Epithelial cell of prostate (primary cell): ENCODE data around the gene SYCN.
A peak's percentile ranks its signal among the peaks of the same experiment; 100 is the strongest.

Source experiments
- DNase-seq: peaks from one replicate; pipeline ENCODE4 v3.0.0-alpha.2; 2011; ENCODE audit warnings: low read depth, low spot score
- H3K27ac ChIP-seq: fragments of 450-650 bp; 2 replicates; pipeline ENCODE4 v1.5.1; 2017; ENCODE audit warnings: mild to moderate bottlenecking

The SYCN gene

GRCh38 chr19:39196860-39197562 lies 7.1 kb downstream of the SYCN start, which contains the start of gene NCCRP1:
Gene NCCRP1 (plus strand): TSS chr19:39196964. CDS start chr19:39196983, 19 bp downstream.
- peak within 1 kb of the TSS; percentile 55 for H3K27ac ChIP-seq
- no peak for DNase-seq

- peak overlapping the region; percentile 55 for H3K27ac ChIP-seq
- no peak for DNase-seq
Measured at GRCh38 chr19:39196320-39196719, 7.7 kb downstream of the SYCN start.

- peak overlapping the region; percentile 55 for H3K27ac ChIP-seq
- DNase-seq: no peak
Measured at GRCh38 chr19:39195755-39196154, 8.3 kb downstream of the SYCN start.

GRCh38 chr19:39194832-39195542 lies 9.1 kb downstream of the SYCN start:
- no peak for DNase-seq

GRCh38 chr19:39193803-39194202 lies 10.3 kb downstream of the SYCN start:
- DNase-seq: no peak
- no peak overlapping the region for H3K27ac ChIP-seq

More at GRCh38 chr19:39194832-39195542, 9.1 kb downstream of the SYCN start:
- H3K27ac ChIP-seq: peak overlapping the region; percentile 55

- H3K27ac ChIP-seq: no peak overlapping the region
- DNase-seq: no peak
Measured at GRCh38 chr19:39192846-39193245, 11.2 kb downstream of the SYCN start.

GRCh38 chr19:39190768-39191167 lies 13.3 kb downstream of the SYCN start:
- DNase-seq: no peak
- H3K27ac ChIP-seq: no peak overlapping the region

- no peak overlapping the region for H3K27ac ChIP-seq
- no peak for DNase-seq
Measured at GRCh38 chr19:39188960-39189359, 15.1 kb downstream of the SYCN start.

- DNase-seq: no peak
- H3K27ac ChIP-seq: no peak overlapping the region
Measured at GRCh38 chr19:39187552-39187943, 16.5 kb downstream of the SYCN start.

GRCh38 chr19:39186391-39186790 lies 17.7 kb downstream of the SYCN start:
- no peak overlapping the region for H3K27ac ChIP-seq
- DNase-seq: no peak

- no peak overlapping the region for H3K27ac ChIP-seq
- DNase-seq: no peak
Measured at GRCh38 chr19:39183104-39183503, 21.0 kb downstream of the SYCN start.

- H3K27ac ChIP-seq: no peak overlapping the region
- no peak for DNase-seq
Measured at GRCh38 chr19:39182174-39182505, 21.9 kb downstream of the SYCN start.

- H3K27ac ChIP-seq: no peak overlapping the region
- DNase-seq: no peak
Measured at GRCh38 chr19:39181500-39182173, 22.4 kb downstream of the SYCN start.

- DNase-seq: no peak
- H3K27ac ChIP-seq: no peak overlapping the region
Measured at GRCh38 chr19:39180749-39181148, 23.3 kb downstream of the SYCN start.

- H3K27ac ChIP-seq: no peak overlapping the region
- DNase-seq: no peak
Measured at GRCh38 chr19:39179754-39180153, 24.3 kb downstream of the SYCN start.

- no peak for DNase-seq
- H3K27ac ChIP-seq: no peak overlapping the region
Measured at GRCh38 chr19:39178296-39179006, 25.6 kb downstream of the SYCN start.

GRCh38 chr19:39177736-39178135 lies 26.3 kb downstream of the SYCN start:
- no peak overlapping the region for H3K27ac ChIP-seq
- DNase-seq: no peak

GRCh38 chr19:39177110-39177699 lies 26.9 kb downstream of the SYCN start:
- H3K27ac ChIP-seq: no peak overlapping the region

GRCh38 chr19:39175564-39175963 lies 28.5 kb downstream of the SYCN start:
- no peak for DNase-seq
- no peak overlapping the region for H3K27ac ChIP-seq

More at GRCh38 chr19:39177110-39177699, 26.9 kb downstream of the SYCN start:
- DNase-seq: no peak
